DMS53 treated with DMSO at 0.1 percent for 48 hours (cell line): ENCODE results near the gene MAPKAPK5.
"Not testable (repeated sequence)": the region's sequence is repeated elsewhere in the genome, so short reads cannot be mapped to it uniquely, and the experiment has no call there.

ENCODE experiments used
- DNase-seq: peaks from one replicate; lab custom pipeline; 2025; ENCODE audit not compliant: unreplicated experiment; lab: John Stamatoyannopoulos, UW

MAPKAPK5 gene

GRCh38 chr12:111826992-111827391 lies 15.0 kb upstream of the MAPKAPK5 start:
- DNase-seq = no peak

DNA sequence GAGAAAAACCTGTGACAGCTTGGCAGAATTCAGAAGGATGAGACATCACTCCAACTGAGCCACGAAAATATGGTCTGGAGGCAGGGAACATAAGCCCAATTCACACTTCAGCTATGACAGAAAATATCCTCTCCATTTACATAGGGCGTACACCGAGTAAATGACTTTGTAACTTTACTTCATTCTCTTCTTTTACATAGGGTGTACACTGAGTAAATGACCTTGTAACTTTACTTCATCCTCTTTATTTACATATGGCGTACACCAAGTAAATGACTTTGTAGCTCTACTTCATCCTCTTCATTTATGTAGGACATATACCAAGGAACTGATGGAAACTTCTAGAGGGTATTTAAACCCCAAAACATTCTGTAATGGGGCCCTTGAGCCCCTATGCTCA lies 14.1 kb upstream of the MAPKAPK5 start:
- DNase-seq = no peak

- no peak for DNase-seq
These were observed 13.6 kb upstream of the MAPKAPK5 start for GRCh38 chr12:111828338-111828979.

- DNase-seq = not testable (repeated sequence)
These were observed 12.4 kb upstream of the MAPKAPK5 start for GRCh38 chr12:111829635-111830034.

DNA sequence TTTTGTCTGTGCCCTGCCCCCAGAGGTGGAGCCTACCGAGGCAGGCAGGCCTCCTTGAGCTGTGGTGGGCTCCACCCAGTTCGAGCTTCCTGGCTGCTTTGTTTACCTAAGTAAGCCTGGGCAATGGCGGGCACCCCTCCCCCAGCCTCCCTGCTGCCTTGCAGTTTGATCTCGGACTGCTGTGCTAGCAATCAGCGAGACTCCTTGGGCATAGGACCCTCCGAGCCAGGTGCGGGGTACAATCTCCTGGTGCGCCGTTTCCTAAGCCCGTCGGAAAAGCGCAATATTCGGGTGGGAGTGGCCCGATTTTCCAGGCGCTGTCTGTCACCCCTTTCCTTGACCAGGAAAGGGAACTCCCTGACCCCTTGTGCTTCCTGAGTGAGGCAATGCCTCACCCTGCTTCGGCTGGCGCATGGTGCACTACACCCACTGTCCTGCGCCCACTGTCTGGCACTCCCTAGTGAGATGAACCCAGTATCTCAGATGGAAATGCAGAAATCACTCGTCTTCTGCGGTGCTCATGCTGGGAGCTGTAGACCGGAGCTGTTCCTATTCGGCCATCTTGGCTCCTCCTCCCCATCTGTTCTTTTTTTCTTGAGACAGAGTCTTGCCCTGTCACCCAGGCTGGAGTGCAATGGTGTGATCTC lies 7.2 kb upstream of the MAPKAPK5 start:
- peak; percentile 26 for DNase-seq

- DNase-seq = not testable (repeated sequence)
These were observed 6.4 kb upstream of the MAPKAPK5 start for GRCh38 chr12:111835531-111836181.

- no peak for DNase-seq
These were observed 3.7 kb upstream of the MAPKAPK5 start for GRCh38 chr12:111838353-111838752.

DNA sequence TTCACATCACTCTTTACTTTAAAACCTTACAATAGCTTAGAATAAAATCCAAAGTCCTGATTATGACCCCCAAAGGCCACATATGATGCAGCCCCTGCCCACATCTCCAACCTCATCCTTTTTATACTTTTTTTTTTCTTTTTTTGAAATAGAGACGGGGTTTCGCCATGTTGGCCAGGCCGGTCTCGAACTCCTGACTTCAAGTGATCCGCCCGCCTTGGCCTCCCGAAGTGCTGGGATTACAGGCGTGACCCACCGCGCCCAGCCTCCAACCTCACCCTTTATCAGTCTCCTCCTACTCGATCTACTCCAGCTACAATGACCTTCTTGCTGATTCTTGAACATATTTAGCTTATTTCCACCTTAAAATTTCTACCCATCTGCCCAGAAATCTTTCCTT lies 1.2 kb upstream of the MAPKAPK5 start:
- DNase-seq = no peak

GRCh38 chr12:111841236-111841749 lies 735 bp upstream of the MAPKAPK5 start:
- peak; percentile 65 for DNase-seq

- DNase-seq = peak; percentile 15
These were observed 748 bp downstream of the MAPKAPK5 start for GRCh38 chr12:111842556-111843396.

GRCh38 chr12:111846016-111846415 lies 4.0 kb downstream of the MAPKAPK5 start:
- DNase-seq = no peak

GRCh38 chr12:111850526-111850925 lies 8.5 kb downstream of the MAPKAPK5 start:
- no peak for DNase-seq

- DNase-seq = no peak
These were observed 16.2 kb downstream of the MAPKAPK5 start for GRCh38 chr12:111858186-111858585.

GRCh38 chr12:111858778-111859177 lies 16.8 kb downstream of the MAPKAPK5 start:
- DNase-seq = no peak

GRCh38 chr12:111864913-111865312 lies 22.9 kb downstream of the MAPKAPK5 start:
- no peak for DNase-seq

GRCh38 chr12:111867531-111867930 lies 25.5 kb downstream of the MAPKAPK5 start:
- DNase-seq = no peak

DNA sequence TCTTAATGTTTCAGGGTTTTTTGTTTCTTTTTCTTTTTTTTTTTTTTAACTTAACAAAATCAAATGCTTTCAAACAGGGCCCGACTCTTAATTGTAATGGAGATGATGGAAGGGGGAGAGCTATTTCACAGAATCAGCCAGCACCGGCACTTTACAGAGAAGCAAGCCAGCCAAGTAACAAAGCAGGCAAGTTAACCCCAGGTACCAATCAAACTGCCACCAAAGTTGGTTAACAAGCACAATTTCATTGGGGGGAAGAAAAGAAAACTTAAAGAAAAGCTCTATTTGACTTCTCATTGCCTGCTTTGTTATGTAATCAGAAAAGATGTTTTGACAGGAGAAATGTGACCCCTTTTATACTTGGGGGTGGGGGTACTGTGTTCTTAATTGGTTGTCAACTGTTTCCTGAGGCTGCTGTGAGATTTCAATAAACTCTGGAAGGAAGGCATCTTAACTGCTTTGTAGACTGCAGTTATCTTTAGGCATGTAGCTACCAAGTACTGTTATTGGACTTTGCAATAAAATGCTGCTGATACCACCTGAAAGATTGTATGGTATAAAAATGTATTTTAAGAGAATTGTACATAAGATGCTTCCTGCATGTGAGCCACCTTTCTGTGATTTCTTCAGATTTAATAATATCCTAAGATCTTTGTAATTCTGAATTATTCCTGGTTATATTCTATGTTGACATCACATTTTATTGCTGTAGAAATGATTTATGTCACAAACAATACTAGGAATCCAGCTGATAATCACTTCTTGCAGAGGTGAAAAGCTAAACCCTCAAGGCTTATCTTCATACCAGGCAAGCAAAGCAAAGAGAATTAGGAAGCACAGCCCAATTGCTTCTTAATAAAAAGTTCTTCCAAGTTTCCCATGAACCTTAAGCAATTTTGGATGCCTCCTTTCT lies 26.9 kb downstream of the MAPKAPK5 start:
- no peak for DNase-seq

- DNase-seq = no peak
These were observed 27.6 kb downstream of the MAPKAPK5 start for GRCh38 chr12:111869671-111870070.

GRCh38 chr12:111870216-111870615 lies 28.2 kb downstream of the MAPKAPK5 start:
- no peak for DNase-seq

DNA sequence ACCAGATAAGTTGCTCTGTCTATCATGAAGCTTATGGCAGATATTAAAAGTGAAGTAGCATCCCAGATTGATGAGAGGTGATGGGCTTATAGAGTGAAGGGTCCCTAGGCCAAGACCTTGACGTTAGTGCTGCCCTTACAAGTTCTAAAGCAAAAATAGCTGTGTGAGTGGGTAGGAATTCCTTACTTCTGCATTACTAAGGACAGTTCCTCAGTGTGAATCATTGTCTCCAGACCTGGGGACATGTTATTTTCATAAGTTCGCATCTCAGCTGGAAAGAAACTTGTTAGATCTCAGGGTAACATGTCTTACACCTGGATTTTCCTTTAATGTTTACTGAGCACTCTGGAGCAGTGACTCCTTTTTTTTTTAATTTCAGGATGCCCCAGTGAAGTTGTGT lies 28.7 kb downstream of the MAPKAPK5 start:
- no peak for DNase-seq
